Neural progenitor cell (in vitro differentiated cells): Measurements from ENCODE around the gene RAP1A. TPM values are rescaled to one million over a fixed set of nuclear protein-coding genes. Genes with fewer than 3 reads are reported as not detected.

Experiments
- DNase-seq: peaks from one replicate; pipeline ENCODE4 v3.0.0-alpha.2; 2016; ENCODE audit warnings: low spot score
- H2AFZ ChIP-seq: fragments of 200-600 bp; sonication (generic); replicated peaks from 2 replicates; pipeline ENCODE4 v1.6.1; 2016; ENCODE audit warnings: antibody characterized with exemption
- H3F3A ChIP-seq: fragments of 200-600 bp; sonication (generic); 2 replicates; pipeline ENCODE4 v1.6.1; 2016; ENCODE audit warnings: antibody characterized with exemption, low read depth
- H3K27ac ChIP-seq: fragments of 200-600 bp; sonication (generic); 2 replicates; pipeline ENCODE4 v1.5.1; 2016; ENCODE audit warnings: mild to moderate bottlenecking
- H3K27me3 ChIP-seq: fragments of 200-600 bp; sonication (generic); 2 replicates; pipeline ENCODE4 v1.6.1; 2016; ENCODE audit warnings: mild to moderate bottlenecking, moderate library complexity
- H3K36me3 ChIP-seq: fragments of 200-600 bp; sonication (generic); 2 replicates; pipeline ENCODE4 v1.5.1; 2016
- H3K4me1 ChIP-seq: fragments of 200-600 bp; sonication (generic); 2 replicates; pipeline ENCODE4 v1.6.1; 2016; ENCODE audit warnings: mixed run types
- H3K4me2 ChIP-seq: fragments of 200-600 bp; sonication (generic); 2 replicates; pipeline ENCODE4 v1.6.1; 2016
- H3K4me3 ChIP-seq: fragments of 200-600 bp; sonication (generic); 2 replicates; pipeline ENCODE4 v1.5.1; 2016
- H3K79me2 ChIP-seq: fragments of 200-600 bp; sonication (generic); 2 replicates; pipeline ENCODE4 v1.6.1; 2016; ENCODE audit warnings: low read depth
- H3K9ac ChIP-seq: fragments of 200-600 bp; sonication (generic); 2 replicates; pipeline ENCODE4 v1.6.1; 2016
- H3K9me3 ChIP-seq: fragments of 200-600 bp; sonication (generic); 2 replicates; pipeline ENCODE4 v1.5.1; 2016; ENCODE audit warnings: low read depth
- H4K20me1 ChIP-seq: fragments of 200-600 bp; sonication (generic); 2 replicates; pipeline ENCODE4 v1.6.1; 2016; ENCODE audit warnings: low read depth
- H3K27ac Mint-ChIP-seq: 3 replicates; pipeline ENCODE4 v1.8.0; 2021; ENCODE audit warnings: mixed read lengths
- H3K27me3 Mint-ChIP-seq: 2 replicates; pipeline ENCODE4 v1.8.0; 2022; ENCODE audit warnings: low read depth, mild to moderate bottlenecking, inconsistent platforms, moderate library complexity, mixed read lengths; ENCODE audit not compliant: insufficient read depth
- H3K36me3 Mint-ChIP-seq: 3 replicates; pipeline ENCODE4 v1.8.0; 2021; ENCODE audit warnings: mixed read lengths
- H3K4me1 Mint-ChIP-seq: 3 replicates; pipeline ENCODE4 v1.8.0; 2021; ENCODE audit warnings: mixed read lengths
- H3K4me3 Mint-ChIP-seq: 3 replicates; pipeline ENCODE4 v1.8.0; 2021; ENCODE audit warnings: mild to moderate bottlenecking, moderate library complexity, mixed read lengths
- H3K9me3 Mint-ChIP-seq: 3 replicates; pipeline ENCODE4 v1.8.0; 2020; ENCODE audit warnings: mixed read lengths
- EZH2 ChIP-seq: fragments of 200-600 bp; sonication (generic); IDR thresholded peaks from 2 replicates; pipeline ENCODE4 v1.6.1; 2017; ENCODE audit warnings: antibody characterized with exemption, mild to moderate bottlenecking, moderate library complexity
- EZH2phosphoT487 ChIP-seq: fragments of 200-600 bp; sonication (generic); IDR thresholded peaks from 2 replicates; pipeline ENCODE4 v1.6.1; 2017; ENCODE audit warnings: antibody characterized with exemption
- total RNA-seq: library from RNA; depleted of rRNA; stranded (reverse); fragments of >200 nt; gene quantifications from 2 replicates; pipeline ENCODE4 v1.2.3, GENCODE V29; 2015; ENCODE audit warnings: low replicate concordance
- TF ChIP-seq, protein P1 (sequence below): fragments of 200-600 bp; sonication (generic); IDR thresholded peaks from 2 replicates; pipeline ENCODE4 v1.5.1; 2017; ENCODE audit warnings: antibody characterized with exemption, mild to moderate bottlenecking

Gene RAP1A
- total RNA-seq, 1 donor from 2014 or later, result 27.5 TPM

DNA sequence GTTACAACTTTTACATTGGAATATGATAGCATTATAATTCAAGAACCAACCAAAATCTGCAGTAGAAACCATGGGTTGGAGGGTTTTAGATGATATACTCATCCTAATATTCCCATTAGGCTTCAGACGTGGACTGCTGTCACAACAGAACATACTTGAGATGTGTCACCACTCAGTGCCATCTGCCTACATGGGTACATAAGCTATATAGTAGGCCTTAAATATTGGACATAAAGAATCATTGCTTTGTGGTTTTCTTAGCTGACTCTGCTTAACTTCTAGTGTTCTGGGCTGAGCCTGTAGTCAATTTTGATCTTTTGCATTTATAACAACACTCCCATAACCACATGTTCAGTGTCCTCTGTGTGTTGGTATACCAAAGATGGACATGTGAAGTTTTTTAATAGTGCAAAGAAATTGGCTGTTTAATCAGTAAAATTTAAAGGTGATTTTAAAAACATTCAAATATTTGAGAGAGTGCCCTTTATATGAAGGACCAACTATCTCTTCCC is 14.2 kb downstream of the RAP1A start:
- Histone ChIP-seq H3K79me2 (peaks cover 95% of the 10 kb centered on the region), H3K27me3 (no peaks in the 10 kb centered on the region), H3K9ac (no peak overlapping the region), H3K27ac (no peak overlapping the region), H3K4me2 (no peak overlapping the region), H3K4me1 (no peaks in the 10 kb centered on the region), H3F3A (peaks cover 14% of the 10 kb centered on the region), H3K36me3 (no peaks in the 10 kb centered on the region), H2AFZ (no peak overlapping the region), H4K20me1 (peaks cover 24% of the 10 kb centered on the region), H3K4me3 (no peak overlapping the region), H3K9me3 (no peaks in the 10 kb centered on the region)
- Mint-ChIP-seq H3K9me3 (no peaks in the 10 kb centered on the region), H3K4me3 (no peak overlapping the region), H3K27ac (no peak overlapping the region), H3K36me3 (peaks cover 2% of the 10 kb centered on the region), H3K4me1 (no peaks in the 10 kb centered on the region), H3K27me3 (no peaks in the 10 kb centered on the region)
- TF ChIP-seq EZH2 (no peak), EZH2phosphoT487 (no peak)
- TF ChIP-seq, protein P1, sequence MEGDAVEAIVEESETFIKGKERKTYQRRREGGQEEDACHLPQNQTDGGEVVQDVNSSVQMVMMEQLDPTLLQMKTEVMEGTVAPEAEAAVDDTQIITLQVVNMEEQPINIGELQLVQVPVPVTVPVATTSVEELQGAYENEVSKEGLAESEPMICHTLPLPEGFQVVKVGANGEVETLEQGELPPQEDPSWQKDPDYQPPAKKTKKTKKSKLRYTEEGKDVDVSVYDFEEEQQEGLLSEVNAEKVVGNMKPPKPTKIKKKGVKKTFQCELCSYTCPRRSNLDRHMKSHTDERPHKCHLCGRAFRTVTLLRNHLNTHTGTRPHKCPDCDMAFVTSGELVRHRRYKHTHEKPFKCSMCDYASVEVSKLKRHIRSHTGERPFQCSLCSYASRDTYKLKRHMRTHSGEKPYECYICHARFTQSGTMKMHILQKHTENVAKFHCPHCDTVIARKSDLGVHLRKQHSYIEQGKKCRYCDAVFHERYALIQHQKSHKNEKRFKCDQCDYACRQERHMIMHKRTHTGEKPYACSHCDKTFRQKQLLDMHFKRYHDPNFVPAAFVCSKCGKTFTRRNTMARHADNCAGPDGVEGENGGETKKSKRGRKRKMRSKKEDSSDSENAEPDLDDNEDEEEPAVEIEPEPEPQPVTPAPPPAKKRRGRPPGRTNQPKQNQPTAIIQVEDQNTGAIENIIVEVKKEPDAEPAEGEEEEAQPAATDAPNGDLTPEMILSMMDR, result no peak
- no peak for DNase-seq

DNA sequence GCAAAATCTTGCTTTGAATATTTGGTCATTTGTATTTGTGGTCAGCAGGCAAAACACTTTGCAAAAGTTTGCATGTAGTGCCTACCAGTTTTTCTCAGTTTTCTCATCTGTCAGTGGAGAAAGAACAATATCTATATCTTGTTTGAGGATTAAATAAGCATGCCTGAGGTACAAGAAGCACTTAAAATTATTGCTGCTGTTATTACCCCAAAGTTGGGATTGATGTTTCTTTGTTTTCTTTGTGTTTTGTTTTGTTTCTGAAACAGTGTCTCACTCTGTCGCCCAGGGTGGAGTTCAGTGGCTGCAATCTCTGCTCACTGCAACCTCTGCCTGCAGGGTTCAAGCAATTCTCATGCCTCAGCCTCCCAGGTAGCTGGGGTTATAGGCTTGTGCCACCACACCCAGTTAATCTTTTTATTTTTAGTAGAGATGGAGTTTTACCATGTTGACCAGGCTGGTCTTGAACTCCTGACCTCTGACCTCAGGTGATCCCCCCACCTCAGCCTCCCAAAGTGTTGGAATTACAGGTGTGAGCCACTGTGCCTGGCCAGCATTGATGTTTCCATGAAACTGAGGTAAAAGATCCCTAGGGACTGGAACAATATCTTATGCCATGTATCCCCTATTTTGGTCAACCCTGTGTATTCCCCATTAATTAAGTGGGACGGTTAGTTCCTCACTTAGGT is 15.9 kb downstream of the RAP1A start:
- peaks cover 14% of the 10 kb centered on the region for H3F3A ChIP-seq

DNA sequence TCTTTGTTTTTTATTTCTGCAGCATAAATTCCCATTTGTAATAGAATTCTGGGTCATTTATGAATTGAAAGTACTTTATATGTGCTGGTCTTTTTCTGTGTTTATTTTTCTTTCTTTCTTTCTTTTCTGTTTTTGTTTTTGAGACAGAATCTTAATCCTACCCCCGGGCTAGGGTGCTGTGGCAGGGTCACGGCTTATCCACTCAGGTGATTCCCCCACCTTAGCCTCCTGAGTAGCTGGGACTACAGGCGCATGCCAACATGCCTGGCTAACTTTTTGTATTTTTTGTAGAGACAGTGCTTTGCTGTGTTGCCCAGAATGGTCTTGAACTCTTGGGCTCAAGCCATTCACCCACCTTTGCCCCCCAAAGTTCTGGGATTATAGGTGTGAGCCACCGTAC is 18.7 kb downstream of the RAP1A start:
- peaks cover 2% of the 10 kb centered on the region for H3K36me3 Mint-ChIP-seq
- no peaks in the 10 kb centered on the region for H3K27me3 Mint-ChIP-seq
- H2AFZ ChIP-seq, result no peak overlapping the region
- no peak overlapping the region for H3K4me2 ChIP-seq
- no peaks in the 10 kb centered on the region for H3K36me3 ChIP-seq
- H3K4me3 Mint-ChIP-seq, result no peak overlapping the region
- peaks cover 4% of the 10 kb centered on the region for H3K4me1 ChIP-seq
- peaks cover 10% of the 10 kb centered on the region for H3F3A ChIP-seq
- H3K4me1 Mint-ChIP-seq, result no peaks in the 10 kb centered on the region
- H3K9me3 Mint-ChIP-seq, result peaks cover 7% of the 10 kb centered on the region
- no peak overlapping the region for H3K4me3 ChIP-seq
- TF ChIP-seq EZH2phosphoT487 (no peak), EZH2 (no peak)
- TF ChIP-seq, protein P1, result no peak
- H3K27me3 ChIP-seq, result no peaks in the 10 kb centered on the region
- H3K9me3 ChIP-seq, result no peaks in the 10 kb centered on the region
- DNase-seq, result no peak
- H4K20me1 ChIP-seq, result peaks cover 24% of the 10 kb centered on the region
- H3K27ac Mint-ChIP-seq, result no peak overlapping the region
- peaks cover 90% of the 10 kb centered on the region for H3K79me2 ChIP-seq
- H3K27ac ChIP-seq, result no peak overlapping the region
- H3K9ac ChIP-seq, result no peak overlapping the region

More for the DNA sequence above, 15.9 kb downstream of the RAP1A start:
- H3K36me3 ChIP-seq, result no peaks in the 10 kb centered on the region
- Mint-ChIP-seq H3K4me1 (no peaks in the 10 kb centered on the region), H3K36me3 (peaks cover 2% of the 10 kb centered on the region), H3K27me3 (no peaks in the 10 kb centered on the region), H3K4me3 (no peak overlapping the region), H3K27ac (no peak overlapping the region), H3K9me3 (no peaks in the 10 kb centered on the region)
- H3K9ac ChIP-seq, result no peak overlapping the region
- peaks cover 94% of the 10 kb centered on the region for H3K79me2 ChIP-seq
- DNase-seq, result no peak
- peaks cover 24% of the 10 kb centered on the region for H4K20me1 ChIP-seq
- H3K27me3 ChIP-seq, result no peaks in the 10 kb centered on the region
- H3K27ac ChIP-seq, result no peak overlapping the region
- H3K4me3 ChIP-seq, result no peak overlapping the region
- H3K4me1 ChIP-seq, result peaks cover 4% of the 10 kb centered on the region
- no peaks in the 10 kb centered on the region for H3K9me3 ChIP-seq
- TF ChIP-seq EZH2, result no peak
- no peak for TF ChIP-seq EZH2phosphoT487
- TF ChIP-seq, protein P1, result no peak
- no peak overlapping the region for H2AFZ ChIP-seq
- H3K4me2 ChIP-seq, result no peak overlapping the region
